Thoracic aorta (tissue), 2 donors: ENCODE measurements around the gene LRMDA. TPM values are rescaled to one million over a fixed set of nuclear protein-coding genes. Genes with fewer than 3 reads are reported as not detected.

ENCODE experiments used
- ATAC-seq: fragments of 150-250 bp; one replicate; pipeline ENCODE4 v1.8.0; 2017; ENCODE audit warnings: low read depth; ENCODE audit not compliant: insufficient number of reproducible peaks, low FRiP score
- DNase-seq: peaks from one replicate; pipeline ENCODE4 v3.0.0-alpha.2; 2020; ENCODE audit warnings: low spot score
- H3K27ac ChIP-seq, 2 donors: fragments of 200-600 bp; sonication (generic); 1 replicate in 1 of 2; 2 replicates in 1 of 2; pipeline ENCODE4 v1.5.1; 2016; ENCODE audit warnings: mild to moderate bottlenecking in 2 of 2, moderate library complexity in 2 of 2
- H3K27me3 ChIP-seq: fragments of 200-600 bp; sonication (generic); replicated peaks from 2 replicates; pipeline ENCODE4 v1.6.0; 2016; ENCODE audit warnings: mild to moderate bottlenecking; ENCODE audit not compliant: insufficient read depth
- H3K36me3 ChIP-seq: fragments of 200-600 bp; sonication (generic); one replicate; pipeline ENCODE4 v1.5.1; 2016
- H3K4me1 ChIP-seq, 2 donors: fragments of 200-600 bp; sonication (generic); 1 replicate in 1 of 2; 2 replicates in 1 of 2; pipeline versions ENCODE4 v1.5.1 to v1.6.0; 2016; ENCODE audit warnings: low read depth in 2 of 2, mild to moderate bottlenecking in 1 of 2; ENCODE audit not compliant: control insufficient read depth in 1 of 2
- H3K4me3 ChIP-seq: fragments of 200-600 bp; sonication (generic); 2 replicates; pipeline ENCODE4 v1.5.1; 2016; ENCODE audit warnings: mild to moderate bottlenecking
- H3K9me3 ChIP-seq: fragments of 200-600 bp; sonication (generic); 2 replicates; pipeline ENCODE4 v1.5.1; 2016
- CTCF ChIP-seq: fragments of 200-600 bp; sonication (generic); IDR thresholded peaks from one replicate; pipeline ENCODE4 v1.5.1; 2019; ENCODE audit warnings: antibody characterized with exemption
- total RNA-seq, 2 donors: library from RNA; depleted of rRNA; stranded (reverse); fragments of >200 nt; gene quantifications; one replicate each; pipeline versions ENCODE4 v1.1.0 to v1.2.3, GENCODE V29; 2016

The LRMDA gene
- total RNA-seq, 2 donors from 2014 or later: 8.3 to 36.6 TPM

- Histone ChIP-seq H3K27ac (peak overlapping the region; percentile 67 to 97), H3K4me3 (no peak overlapping the region)
- ATAC-seq: no peak
Measured at GRCh38 chr10:75660823-75661222, 229.4 kb downstream of the LRMDA start.

GRCh38 chr10:75662715-75663114 lies 231.3 kb downstream of the LRMDA start:
- ATAC-seq (peak; percentile 90), DNase-seq (peak; percentile 37)
- H3K27ac ChIP-seq: peak overlapping the region; percentile 73 to 97
- TF ChIP-seq CTCF: no peak
- no peaks in the 10 kb centered on the region for H3K27me3 ChIP-seq
- H3K4me1 ChIP-seq: peaks cover 43 to 75% of the 10 kb centered on the region in 2 donors
- no peaks in the 10 kb centered on the region for H3K9me3 ChIP-seq
- no peaks in the 10 kb centered on the region for H3K36me3 ChIP-seq
- H3K4me3 ChIP-seq: no peak overlapping the region

More at GRCh38 chr10:75660823-75661222, 229.4 kb downstream of the LRMDA start:
- Histone ChIP-seq H3K9me3 (no peaks in the 10 kb centered on the region), H3K27me3 (no peaks in the 10 kb centered on the region), H3K36me3 (no peaks in the 10 kb centered on the region), H3K4me1 (peaks cover 48 to 93% of the 10 kb centered on the region in 2 donors)
- DNase-seq: no peak
- TF ChIP-seq CTCF: no peak

GRCh38 chr10:75663947-75664664 lies 232.7 kb downstream of the LRMDA start:
- Histone ChIP-seq H3K27ac (peak overlapping the region; percentile 73 to 97), H3K4me1 (peaks cover 43 to 61% of the 10 kb centered on the region in 2 donors), H3K36me3 (no peaks in the 10 kb centered on the region), H3K27me3 (no peaks in the 10 kb centered on the region), H3K9me3 (no peaks in the 10 kb centered on the region), H3K4me3 (no peak overlapping the region)
- ATAC-seq (peak; percentile 24), DNase-seq (no peak)
- TF ChIP-seq CTCF: no peak

GRCh38 chr10:75664968-75665367 lies 233.5 kb downstream of the LRMDA start:
- H3K36me3 ChIP-seq: no peaks in the 10 kb centered on the region
- no peak overlapping the region for H3K4me3 ChIP-seq
- no peaks in the 10 kb centered on the region for H3K9me3 ChIP-seq
- TF ChIP-seq CTCF: no peak
- no peaks in the 10 kb centered on the region for H3K27me3 ChIP-seq
- H3K4me1 ChIP-seq: peaks cover 43 to 53% of the 10 kb centered on the region in 2 donors
- ATAC-seq: no peak
- no peak for DNase-seq
- H3K27ac ChIP-seq: peak overlapping the region; percentile 73 to 97

- no peak for TF ChIP-seq CTCF
- Histone ChIP-seq H3K4me3 (no peak overlapping the region), H3K36me3 (no peaks in the 10 kb centered on the region), H3K9me3 (no peaks in the 10 kb centered on the region), H3K27me3 (no peaks in the 10 kb centered on the region), H3K4me1 (peaks cover 38 to 53% of the 10 kb centered on the region in 2 donors), H3K27ac (no peak overlapping the region)
- DNase-seq (no peak), ATAC-seq (no peak)
Measured at GRCh38 chr10:75665707-75666106, 234.3 kb downstream of the LRMDA start.
